Measurements from ENCODE around the gene SAMD4A. TPM values are rescaled to one million over a fixed set of nuclear protein-coding genes. Genes with fewer than 3 reads are reported as not detected.
A peak's percentile ranks its signal among the peaks of the same experiment; 100 is the strongest.

SAMD4A gene
- polyA plus RNA-seq, 1 experiment: 13.4 TPM

GRCh38 chr14:54640506-54640905 is 73.6 kb downstream of the SAMD4A start:
- Histone ChIP-seq H3K4me3 (ENCODE audit: low read depth, low read length) (no peak overlapping the region), H3K36me3 (ENCODE audit: control insufficient read depth, insufficient read depth, low read length) (peaks cover 1% of the 10 kb centered on the region; the same call in 1 of the 2 replicates), H3K27me3 (ENCODE audit: control insufficient read depth, insufficient read depth, low read length) (no peaks in the 10 kb centered on the region)
- DNase-seq (ENCODE audit: low read depth): no peak
- CTCF ChIA-PET: interaction anchor here (0.6 to 1.0 kb wide), 2 partner anchors 9 to 73 kb away, joined by 3 to 6 read pairs; partner anchors contain the start of gene SAMD4A
- TF ChIP-seq CTCF (IDR thresholded peaks at IDR 0.05; ENCODE audit: insufficient read depth, low read depth, low read length): no peak
- POLR2A ChIA-PET: no interaction called here

GRCh38 chr14:54642121-54642520 is 75.2 kb downstream of the SAMD4A start:
- no peak for TF ChIP-seq CTCF (IDR thresholded peaks at IDR 0.05; ENCODE audit: insufficient read depth, low read depth, low read length)
- Histone ChIP-seq H3K27me3 (ENCODE audit: control insufficient read depth, insufficient read depth, low read length) (no peaks in the 10 kb centered on the region), H3K36me3 (ENCODE audit: control insufficient read depth, insufficient read depth, low read length) (peaks cover 1% of the 10 kb centered on the region; the same call in 1 of the 2 replicates), H3K4me3 (ENCODE audit: low read depth, low read length) (no peak overlapping the region)
- ChIA-PET CTCF (interaction anchor here (1.6 to 1.8 kb wide), 2 partner anchors 15 to 68 kb away, joined by 4 to 7 read pairs; no protein-coding TSS in a partner anchor), POLR2A (no interaction called here)
- no peak for DNase-seq (ENCODE audit: low read depth)

DNA sequence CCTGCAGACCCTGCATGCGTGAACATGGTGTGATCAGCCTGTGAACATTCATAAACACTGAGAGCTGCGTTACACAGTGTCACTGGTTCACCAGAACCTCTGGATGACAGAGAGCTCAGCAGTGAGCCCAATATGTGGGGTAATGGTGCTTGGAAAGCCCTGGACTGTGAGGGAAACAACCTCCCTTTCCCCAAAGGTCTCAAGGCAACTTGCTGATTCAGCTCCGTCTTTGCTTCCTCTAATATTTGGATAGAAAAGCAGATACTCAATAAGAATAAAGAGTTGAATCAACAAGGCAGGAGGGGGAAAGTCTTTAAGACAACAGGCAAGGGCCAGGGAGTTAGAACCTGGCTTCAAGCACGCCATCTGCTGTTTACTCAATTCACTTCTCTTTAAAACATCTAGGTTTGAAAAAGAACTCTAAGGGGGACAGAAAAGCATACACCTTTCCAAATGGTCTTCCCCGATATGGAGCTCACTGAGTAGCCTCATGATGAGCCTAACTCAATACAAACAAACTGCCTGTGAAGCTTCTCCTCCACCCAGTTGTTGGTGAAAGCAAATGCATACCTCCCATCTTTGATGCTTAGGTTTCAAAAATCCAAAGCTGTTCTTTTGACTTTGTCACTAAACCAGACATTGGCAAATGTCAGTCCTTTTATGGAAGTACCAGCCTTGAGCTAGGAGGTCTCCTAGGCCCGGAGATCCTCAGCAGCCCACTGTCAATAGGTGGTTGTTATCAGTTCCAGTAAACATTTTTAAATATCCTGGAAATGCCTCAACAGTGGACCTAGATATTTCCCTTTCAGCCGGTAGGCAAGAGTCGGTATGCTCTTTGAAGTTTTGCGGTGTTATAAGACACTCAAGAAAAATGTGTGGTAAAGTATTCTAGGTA is 76.1 kb downstream of the SAMD4A start:
- DNase-seq (ENCODE audit: low read depth): no peak
- H3K36me3 ChIP-seq (ENCODE audit: control insufficient read depth, insufficient read depth, low read length): peaks cover 1% of the 10 kb centered on the region; the same call in 1 of the 2 replicates
- H3K27me3 ChIP-seq (ENCODE audit: control insufficient read depth, insufficient read depth, low read length): no peaks in the 10 kb centered on the region
- ChIA-PET CTCF (interaction anchor here (0.7 to 1.8 kb wide), 5 partner anchors 16 to 77 kb away, joined by 3 to 7 read pairs (median 4); no protein-coding TSS in a partner anchor), POLR2A (no interaction called here)
- H3K4me3 ChIP-seq (ENCODE audit: low read depth, low read length): no peak overlapping the region
- TF ChIP-seq CTCF (IDR thresholded peaks at IDR 0.05; ENCODE audit: insufficient read depth, low read depth, low read length): 0 out of 2 replicates have a peak, but pooled peaks have one; percentile 15

DNA sequence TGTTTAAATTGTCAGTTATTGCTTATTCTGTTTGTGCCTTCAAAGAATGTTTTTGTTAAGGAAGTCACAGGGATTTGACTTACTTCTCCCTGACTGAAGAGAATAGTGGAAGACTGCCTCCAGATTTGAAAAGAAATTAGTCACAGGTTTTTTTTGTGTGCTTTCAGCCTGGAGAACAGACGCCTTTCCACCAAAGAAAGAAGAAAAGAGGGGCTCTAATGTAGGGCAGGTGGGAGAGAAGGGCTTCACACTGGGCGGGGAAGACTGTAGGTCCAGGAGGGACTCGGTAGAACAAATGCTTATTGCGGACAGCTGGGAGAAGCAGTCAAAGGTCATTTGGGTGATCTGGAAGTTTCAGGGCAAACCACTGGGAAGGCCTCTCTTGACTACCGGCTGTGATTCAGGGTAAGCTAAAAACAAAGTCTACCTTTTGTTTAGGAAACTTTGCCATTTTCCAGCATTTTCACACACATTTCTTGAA is 76.8 kb downstream of the SAMD4A start:
- ChIA-PET CTCF (interaction anchor here (1.3 to 1.8 kb wide), 3 partner anchors 16 to 70 kb away, joined by 4 to 7 read pairs (median 5); no protein-coding TSS in a partner anchor), POLR2A (no interaction called here)
- TF ChIP-seq CTCF (IDR thresholded peaks at IDR 0.05; ENCODE audit: insufficient read depth, low read depth, low read length): no peak
- Histone ChIP-seq H3K27me3 (ENCODE audit: control insufficient read depth, insufficient read depth, low read length) (no peaks in the 10 kb centered on the region), H3K4me3 (ENCODE audit: low read depth, low read length) (no peak overlapping the region), H3K36me3 (ENCODE audit: control insufficient read depth, insufficient read depth, low read length) (peaks cover 1% of the 10 kb centered on the region; the same call in 1 of the 2 replicates)
- no peak for DNase-seq (ENCODE audit: low read depth)

DNA sequence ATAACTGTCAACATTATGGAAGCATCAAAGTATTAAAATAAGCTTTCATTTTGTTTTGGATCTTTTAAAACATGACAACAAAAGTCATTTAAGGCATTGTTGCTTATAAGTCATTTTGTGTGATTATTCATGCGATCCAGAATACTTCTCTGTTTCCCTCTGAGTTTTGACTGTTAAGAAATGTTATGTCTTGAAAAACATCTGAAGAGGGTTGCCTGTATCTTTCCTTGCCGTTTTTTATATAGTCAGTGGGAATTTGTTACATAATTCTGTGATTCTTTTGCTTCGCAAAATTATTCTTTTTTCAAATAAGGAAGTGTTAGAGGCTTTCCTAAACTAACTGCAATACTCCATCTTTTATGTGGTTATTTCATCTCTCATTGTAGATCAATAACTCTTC is 78.7 kb downstream of the SAMD4A start:
- no peak for TF ChIP-seq CTCF (IDR thresholded peaks at IDR 0.05; ENCODE audit: insufficient read depth, low read depth, low read length)
- POLR2A ChIA-PET: no interaction called here
- no peak for DNase-seq (ENCODE audit: low read depth)
- no peaks in the 10 kb centered on the region for H3K36me3 ChIP-seq (ENCODE audit: control insufficient read depth, insufficient read depth, low read length)
- CTCF ChIA-PET: no interaction called here
- H3K4me3 ChIP-seq (ENCODE audit: low read depth, low read length): no peak overlapping the region
- H3K27me3 ChIP-seq (ENCODE audit: control insufficient read depth, insufficient read depth, low read length): no peaks in the 10 kb centered on the region

All from BJ (cell line).